ENCODE data around the gene CYBA.

CYBA gene

GRCh38 chr16:88602091-88602490, 48.8 kb downstream of the CYBA start:
- no peak for TF ChIP-seq ZNF274 (IDR thresholded peaks at IDR 0.05; ENCODE audit: low read depth, low read length)
- H3K4me3 ChIP-seq (ENCODE audit: low read length): no peak overlapping the region

DNA sequence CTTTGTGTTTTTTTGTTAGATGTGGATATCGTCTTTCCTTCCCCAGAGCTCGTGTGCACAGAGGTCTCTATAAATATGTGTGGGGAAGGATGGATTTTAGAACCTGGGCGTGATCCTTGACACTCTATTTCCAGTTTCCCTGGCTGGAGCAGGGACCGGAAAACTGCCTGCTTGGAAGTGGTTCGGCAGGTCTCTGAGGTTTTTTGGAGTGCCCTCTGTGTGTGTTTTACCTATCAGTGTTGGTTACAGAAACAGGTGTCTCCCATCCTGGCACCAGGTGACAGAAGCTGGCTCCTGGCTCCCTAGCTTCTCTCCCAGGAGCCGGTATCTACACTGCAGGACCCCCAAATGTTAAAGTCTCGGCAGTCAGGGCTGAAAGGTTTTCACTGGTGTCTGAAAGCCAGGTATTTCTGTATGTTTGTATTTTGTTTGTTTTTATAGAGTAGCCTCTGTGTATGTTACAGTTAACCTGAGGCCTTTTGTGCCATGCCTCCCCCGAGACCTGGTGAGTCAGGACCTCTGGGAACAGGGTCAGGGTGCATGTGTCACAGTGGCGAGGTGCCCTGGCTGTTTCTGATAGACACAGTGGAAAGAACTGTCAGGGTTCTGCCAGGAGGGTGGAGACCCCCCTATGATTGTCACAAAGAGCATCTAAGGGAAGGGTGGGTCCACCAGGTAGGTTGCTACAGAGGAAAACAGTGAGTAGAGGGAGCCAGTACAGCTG, 49.4 kb downstream of the CYBA start:
- TF ChIP-seq ZNF274 (IDR thresholded peaks at IDR 0.05; ENCODE audit: low read depth, low read length): no peak
- no peak overlapping the region for H3K4me3 ChIP-seq (ENCODE audit: low read length)

- no peak overlapping the region for H3K4me3 ChIP-seq (ENCODE audit: low read length)
- TF ChIP-seq ZNF274 (IDR thresholded peaks at IDR 0.05; ENCODE audit: low read depth, low read length): no peak
Measured at GRCh38 chr16:88600539-88600896, 50.3 kb downstream of the CYBA start.

GRCh38 chr16:88599825-88600538, 50.9 kb downstream of the CYBA start:
- TF ChIP-seq ZNF274 (IDR thresholded peaks at IDR 0.05; ENCODE audit: low read depth, low read length): no peak
- no peak overlapping the region for H3K4me3 ChIP-seq (ENCODE audit: low read length)

- H3K4me3 ChIP-seq (ENCODE audit: low read length): no peak overlapping the region
- no peak for TF ChIP-seq ZNF274 (IDR thresholded peaks at IDR 0.05; ENCODE audit: low read depth, low read length)
Measured at GRCh38 chr16:88599092-88599733, 51.6 kb downstream of the CYBA start.

GRCh38 chr16:88597856-88598491, 52.9 kb downstream of the CYBA start:
- H3K4me3 ChIP-seq (ENCODE audit: low read length): no peak overlapping the region

DNA sequence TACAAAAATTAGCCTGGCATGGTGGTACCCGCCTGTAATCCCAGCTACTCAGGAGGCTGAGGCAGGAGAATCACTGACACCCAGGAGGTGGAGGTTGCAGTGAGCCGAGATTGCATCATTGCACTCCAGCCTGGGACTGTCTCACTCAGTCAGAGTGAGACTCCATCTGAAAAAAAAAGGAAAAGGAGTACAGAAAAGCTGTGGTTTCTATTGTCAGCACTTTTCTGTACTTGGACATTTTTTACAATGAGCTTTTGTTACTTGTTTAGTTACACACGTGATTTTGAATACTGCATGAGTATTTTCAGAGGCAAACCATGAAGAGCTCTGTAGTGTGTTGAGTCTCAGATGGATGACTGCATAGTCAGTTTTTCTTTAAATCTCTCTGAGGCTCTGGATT, 54.4 kb downstream of the CYBA start:
- TF ChIP-seq ZNF274 (IDR thresholded peaks at IDR 0.05; ENCODE audit: low read depth, low read length): no peak
- no peak overlapping the region for H3K4me3 ChIP-seq (ENCODE audit: low read length)

More at GRCh38 chr16:88597856-88598491, 52.9 kb downstream of the CYBA start:
- TF ChIP-seq ZNF274 (IDR thresholded peaks at IDR 0.05; ENCODE audit: low read depth, low read length): no peak

GRCh38 chr16:88595921-88596320, 54.9 kb downstream of the CYBA start:
- no peak for TF ChIP-seq ZNF274 (IDR thresholded peaks at IDR 0.05; ENCODE audit: low read depth, low read length)
- H3K4me3 ChIP-seq (ENCODE audit: low read length): no peak overlapping the region

DNA sequence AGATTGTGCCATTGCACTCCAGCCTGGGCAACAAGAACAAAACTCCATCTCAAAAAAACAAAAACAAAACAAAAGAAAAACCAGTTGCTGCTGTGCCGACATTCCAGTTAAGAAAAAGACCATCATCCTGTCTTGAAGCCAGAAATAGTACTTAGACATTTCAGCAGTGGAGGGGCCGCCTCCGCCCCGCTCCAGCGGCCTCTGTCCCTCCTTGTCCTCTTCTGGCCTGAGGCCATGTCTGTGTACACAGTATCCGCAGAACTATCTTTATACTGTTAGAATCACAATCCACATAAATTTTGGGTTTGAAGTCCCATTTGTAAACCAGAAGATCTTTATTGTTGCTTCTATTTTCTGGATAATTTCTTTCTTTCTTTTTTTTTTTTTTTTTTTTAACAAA, 55.8 kb downstream of the CYBA start:
- no peak for TF ChIP-seq ZNF274 (IDR thresholded peaks at IDR 0.05; ENCODE audit: low read depth, low read length)
- H3K4me3 ChIP-seq (ENCODE audit: low read length): no peak overlapping the region

GRCh38 chr16:88593910-88594309, 56.9 kb downstream of the CYBA start:
- TF ChIP-seq ZNF274 (IDR thresholded peaks at IDR 0.05; ENCODE audit: low read depth, low read length): no peak
- no peak overlapping the region for H3K4me3 ChIP-seq (ENCODE audit: low read length)

GRCh38 chr16:88593489-88593888, 57.4 kb downstream of the CYBA start:
- TF ChIP-seq ZNF274 (IDR thresholded peaks at IDR 0.05; ENCODE audit: low read depth, low read length): no peak
- no peak overlapping the region for H3K4me3 ChIP-seq (ENCODE audit: low read length)

All from GM08714 (cell line).